GM18498 (cell line): ENCODE measurements around the gene ABHD10.

ENCODE experiments used
- ATAC-seq: cut with Tn5 transposase; IDR thresholded peaks from one replicate; pipeline ENCODE4 v1.9.1; 2021; ENCODE audit warnings: mild to moderate bottlenecking, moderate library complexity; ENCODE audit not compliant: unreplicated experiment

ABHD10 gene

GRCh38 chr3:111999484-112000324 lies 20.9 kb downstream of the ABHD10 start:
- ATAC-seq = no peak

GRCh38 chr3:112000367-112000771 lies 21.5 kb downstream of the ABHD10 start:
- ATAC-seq = no peak

GRCh38 chr3:112000966-112001365 lies 22.1 kb downstream of the ABHD10 start:
- no peak for ATAC-seq

- no peak for ATAC-seq
Measured at GRCh38 chr3:112001526-112001925, 22.7 kb downstream of the ABHD10 start.

GRCh38 chr3:112002096-112002971 lies 23.5 kb downstream of the ABHD10 start:
- ATAC-seq = no peak

GRCh38 chr3:112003321-112004080 lies 24.7 kb downstream of the ABHD10 start:
- ATAC-seq = no peak

- ATAC-seq = no peak
Measured at GRCh38 chr3:112004187-112004586, 25.4 kb downstream of the ABHD10 start.

GRCh38 chr3:112004669-112005068 lies 25.8 kb downstream of the ABHD10 start:
- ATAC-seq = no peak

GRCh38 chr3:112005091-112005672 lies 26.4 kb downstream of the ABHD10 start:
- no peak for ATAC-seq

- no peak for ATAC-seq
Measured at GRCh38 chr3:112007633-112008032, 28.8 kb downstream of the ABHD10 start.

- ATAC-seq = no peak
Measured at GRCh38 chr3:112009670-112010069, 30.8 kb downstream of the ABHD10 start.

GRCh38 chr3:112010636-112011035 lies 31.8 kb downstream of the ABHD10 start:
- ATAC-seq = no peak

GRCh38 chr3:112011376-112011940 lies 32.6 kb downstream of the ABHD10 start:
- ATAC-seq = no peak

GRCh38 chr3:112012205-112012992 lies 33.6 kb downstream of the ABHD10 start:
- no peak for ATAC-seq

GRCh38 chr3:112013058-112013783 lies 34.4 kb downstream of the ABHD10 start:
- peak; percentile 91 for ATAC-seq

- ATAC-seq = peak; percentile 25
Measured at GRCh38 chr3:112013784-112014143, 34.9 kb downstream of the ABHD10 start.

- ATAC-seq = no peak
Measured at GRCh38 chr3:112017091-112017490, 38.3 kb downstream of the ABHD10 start.

GRCh38 chr3:112018712-112019111 lies 39.9 kb downstream of the ABHD10 start:
- no peak for ATAC-seq

- ATAC-seq = no peak
Measured at GRCh38 chr3:112019716-112020115, 40.9 kb downstream of the ABHD10 start.
